Right atrium auricular region (tissue), 2 donors: ENCODE measurements around the gene CACNA2D3. TPM values are rescaled to one million over a fixed set of nuclear protein-coding genes. Genes with fewer than 3 reads are reported as not detected.

Experiments used
- DNase-seq: peaks from one replicate; pipeline ENCODE4 v3.0.0-alpha.2; 2019; ENCODE audit warnings: low spot score
- H3K27ac ChIP-seq, 2 donors: fragments of 200-600 bp; sonication (generic); 1 replicate in 1 of 2; 2 replicates in 1 of 2; pipeline ENCODE4 v1.5.1; 2016 to 2019
- H3K27me3 ChIP-seq, 2 donors: fragments of 200-600 bp; sonication (generic); one replicate each; pipeline versions ENCODE4 v1.5.1 to v1.6.0; 2017 to 2019
- H3K36me3 ChIP-seq: fragments of 200-600 bp; sonication (generic); one replicate; pipeline ENCODE4 v1.5.1; 2016
- H3K4me1 ChIP-seq, 2 donors: fragments of 200-600 bp; sonication (generic); one replicate each; pipeline versions ENCODE4 v1.5.1 to v1.6.0; 2017 to 2019
- H3K4me3 ChIP-seq, 2 donors: fragments of 200-600 bp; sonication (generic); 1 replicate in 1 of 2; 2 replicates in 1 of 2; pipeline ENCODE4 v1.5.1; 2017 to 2019; ENCODE audit warnings: mild to moderate bottlenecking in 1 of 2, moderate library complexity in 1 of 2
- H3K9me3 ChIP-seq, 2 donors: fragments of 200-600 bp; sonication (generic); one replicate each; pipeline ENCODE4 v1.5.1; 2019
- CTCF ChIP-seq, 2 donors: fragments of 200-600 bp; sonication (generic); IDR thresholded peaks; one replicate each; pipeline ENCODE4 v1.5.1; 2019; ENCODE audit warnings: antibody characterized with exemption in 2 of 2
- total RNA-seq, 2 donors: library from RNA; depleted of rRNA; stranded (reverse); fragments of >200 nt; gene quantifications; one replicate each; pipeline ENCODE4 v1.1.0, GENCODE V29; 2016

Gene CACNA2D3
- total RNA-seq, 2 donors from 2014 or later: 10.9 to 17.2 TPM

GRCh38 chr3:54432975-54433374 lies 310.6 kb downstream of the CACNA2D3 start:
- no peaks in the 10 kb centered on the region for H3K36me3 ChIP-seq
- DNase-seq: no peak
- H3K27ac ChIP-seq: no peak overlapping the region
- no peaks in the 10 kb centered on the region for H3K9me3 ChIP-seq
- TF ChIP-seq CTCF (IDR thresholded peaks at IDR 0.05): no peak
- H3K4me3 ChIP-seq: no peak overlapping the region
- H3K4me1 ChIP-seq: no peaks in the 10 kb centered on the region
- no peaks in the 10 kb centered on the region for H3K27me3 ChIP-seq

GRCh38 chr3:54433846-54434245 lies 311.5 kb downstream of the CACNA2D3 start:
- no peaks in the 10 kb centered on the region for H3K36me3 ChIP-seq
- H3K27ac ChIP-seq: no peak overlapping the region
- H3K4me1 ChIP-seq: no peaks in the 10 kb centered on the region
- H3K4me3 ChIP-seq: no peak overlapping the region
- no peaks in the 10 kb centered on the region for H3K27me3 ChIP-seq
- no peaks in the 10 kb centered on the region for H3K9me3 ChIP-seq
- TF ChIP-seq CTCF (IDR thresholded peaks at IDR 0.05): no peak
- no peak for DNase-seq

- TF ChIP-seq CTCF (IDR thresholded peaks at IDR 0.05): no peak
- H3K27ac ChIP-seq: no peak overlapping the region
- H3K27me3 ChIP-seq: no peaks in the 10 kb centered on the region
- DNase-seq: no peak
- no peak overlapping the region for H3K4me3 ChIP-seq
- H3K9me3 ChIP-seq: no peaks in the 10 kb centered on the region
- no peaks in the 10 kb centered on the region for H3K4me1 ChIP-seq
- H3K36me3 ChIP-seq: no peaks in the 10 kb centered on the region
Measured at GRCh38 chr3:54434756-54435155, 312.4 kb downstream of the CACNA2D3 start.

- H3K27ac ChIP-seq: no peak overlapping the region
- no peaks in the 10 kb centered on the region for H3K36me3 ChIP-seq
- H3K4me1 ChIP-seq: no peaks in the 10 kb centered on the region
- no peak for TF ChIP-seq CTCF (IDR thresholded peaks at IDR 0.05)
- no peak for DNase-seq
- H3K4me3 ChIP-seq: no peak overlapping the region
- no peaks in the 10 kb centered on the region for H3K9me3 ChIP-seq
- H3K27me3 ChIP-seq: no peaks in the 10 kb centered on the region
Measured at GRCh38 chr3:54437271-54437670, 314.9 kb downstream of the CACNA2D3 start.

GRCh38 chr3:54443561-54444161 lies 321.3 kb downstream of the CACNA2D3 start:
- no peaks in the 10 kb centered on the region for H3K27me3 ChIP-seq
- DNase-seq: no peak
- no peak overlapping the region for H3K4me3 ChIP-seq
- no peaks in the 10 kb centered on the region for H3K4me1 ChIP-seq
- TF ChIP-seq CTCF (IDR thresholded peaks at IDR 0.05): no peak
- no peaks in the 10 kb centered on the region for H3K36me3 ChIP-seq
- H3K9me3 ChIP-seq: no peaks in the 10 kb centered on the region
- H3K27ac ChIP-seq: no peak overlapping the region

- H3K4me3 ChIP-seq: no peak overlapping the region
- no peak for TF ChIP-seq CTCF (IDR thresholded peaks at IDR 0.05)
- DNase-seq: no peak
- H3K27ac ChIP-seq: no peak overlapping the region
- H3K36me3 ChIP-seq: no peaks in the 10 kb centered on the region
- H3K27me3 ChIP-seq: no peaks in the 10 kb centered on the region
- no peaks in the 10 kb centered on the region for H3K9me3 ChIP-seq
- H3K4me1 ChIP-seq: no peaks in the 10 kb centered on the region
Measured at GRCh38 chr3:54445630-54446029, 323.3 kb downstream of the CACNA2D3 start.
